GM23248 (cell line): ENCODE measurements around the gene AKAP9. TPM values are rescaled to one million over a fixed set of nuclear protein-coding genes. Genes with fewer than 3 reads are reported as not detected.

Experiments
- DNase-seq: peaks from one replicate; pipeline ENCODE4 v3.0.0-alpha.2; 2015
- H2AFZ ChIP-seq: fragments of 200-600 bp; sonication (generic); 2 replicates; pipeline ENCODE4 v1.6.1; 2016; ENCODE audit warnings: antibody characterized with exemption
- H3F3A ChIP-seq: fragments of 200-600 bp; sonication (generic); 2 replicates; pipeline ENCODE4 v1.6.1; 2016; ENCODE audit warnings: mild to moderate bottlenecking, antibody characterized with exemption, mixed run types; ENCODE audit not compliant: insufficient read depth
- H3K27ac ChIP-seq: fragments of 200-600 bp; sonication (generic); 2 replicates; pipeline ENCODE4 v1.5.1; 2016; ENCODE audit warnings: mild to moderate bottlenecking
- H3K27me3 ChIP-seq: fragments of 200-600 bp; sonication (generic); replicated peaks from 2 replicates; pipeline ENCODE4 v1.6.1; 2016; ENCODE audit warnings: mild to moderate bottlenecking; ENCODE audit not compliant: insufficient read depth
- H3K36me3 ChIP-seq: fragments of 200-600 bp; sonication (generic); 2 replicates; pipeline ENCODE4 v1.6.1; 2016; ENCODE audit warnings: low read depth, mild to moderate bottlenecking
- H3K4me1 ChIP-seq: fragments of 200-600 bp; sonication (generic); 2 replicates; pipeline ENCODE4 v1.6.1; 2016; ENCODE audit warnings: mild to moderate bottlenecking; ENCODE audit not compliant: insufficient read depth
- H3K4me2 ChIP-seq: fragments of 200-600 bp; sonication (generic); one replicate; pipeline ENCODE4 v1.6.1; 2016; ENCODE audit warnings: mild to moderate bottlenecking; ENCODE audit not compliant: unreplicated experiment
- H3K4me3 ChIP-seq: fragments of 200-600 bp; sonication (generic); 2 replicates; pipeline ENCODE4 v1.5.1; 2016; ENCODE audit warnings: mild to moderate bottlenecking
- H3K79me2 ChIP-seq: fragments of 200-600 bp; sonication (generic); 2 replicates; pipeline ENCODE4 v1.6.1; 2016; ENCODE audit warnings: mild to moderate bottlenecking; ENCODE audit not compliant: insufficient read depth
- H3K9ac ChIP-seq: fragments of 200-600 bp; sonication (generic); 2 replicates; pipeline ENCODE4 v1.6.1; 2016; ENCODE audit warnings: mild to moderate bottlenecking
- H3K9me2 ChIP-seq: fragments of 200-600 bp; sonication (generic); 2 replicates; pipeline ENCODE4 v1.6.1; 2016; ENCODE audit warnings: mixed run types, mild to moderate bottlenecking, moderate library complexity; ENCODE audit not compliant: insufficient read depth
- H3K9me3 ChIP-seq: fragments of 200-600 bp; sonication (generic); one replicate; pipeline ENCODE4 v1.6.1; 2017; ENCODE audit warnings: low read depth
- H4K20me1 ChIP-seq: fragments of 200-600 bp; sonication (generic); 2 replicates; pipeline ENCODE4 v1.6.0; 2016; ENCODE audit not compliant: insufficient read depth
- EZH2 ChIP-seq: fragments of 200-600 bp; sonication (generic); IDR thresholded peaks from 2 replicates; pipeline ENCODE4 v1.6.1; 2018; ENCODE audit warnings: antibody characterized with exemption, mild to moderate bottlenecking; ENCODE audit not compliant: insufficient read depth, poor library complexity, severe bottlenecking
- EZH2phosphoT487 ChIP-seq: fragments of 200-600 bp; sonication (generic); IDR thresholded peaks from 2 replicates; pipeline ENCODE4 v1.6.1; 2018; ENCODE audit warnings: antibody characterized with exemption, moderate library complexity, mild to moderate bottlenecking, low read depth; ENCODE audit not compliant: insufficient read depth
- WGBS, 2 experiments: methylation state at CpG; one replicate each; pipeline ENCODE4 v1.1.6; 2015 to 2017; ENCODE audit warnings: low lambda C conversion rate in 2 of 2, low coverage in 1 of 2; ENCODE audit errors: missing lambda C conversion rate in 2 of 2; 5-methylcytosine and 5-hydroxymethylcytosine counted together
- in situ Hi-C: fragments of 300-500 bp; cut with MboI; formaldehyde crosslinking; loops from 2 replicates; pipeline ENCODE4 v1.15.0; 2020
- polyA plus RNA-seq: library from polyadenylated mRNA; unstranded; fragments of >200 nt; fragmentation: Nextera tagmentation; extraction: Ambion mirVana; gene quantifications from 2 replicates; pipeline ENCODE4 v1.2.1, GENCODE V29; 2016
- total RNA-seq: library from RNA; depleted of rRNA; stranded (reverse); fragments of >200 nt; shearing (Covaris generic); gene quantifications from 2 replicates; pipeline ENCODE4 v1.2.3, GENCODE V29; 2014

The AKAP9 gene
- total and polyA plus RNA-seq, 2 experiments from 2014 or later, result 24.1 to 38.8 TPM

DNA sequence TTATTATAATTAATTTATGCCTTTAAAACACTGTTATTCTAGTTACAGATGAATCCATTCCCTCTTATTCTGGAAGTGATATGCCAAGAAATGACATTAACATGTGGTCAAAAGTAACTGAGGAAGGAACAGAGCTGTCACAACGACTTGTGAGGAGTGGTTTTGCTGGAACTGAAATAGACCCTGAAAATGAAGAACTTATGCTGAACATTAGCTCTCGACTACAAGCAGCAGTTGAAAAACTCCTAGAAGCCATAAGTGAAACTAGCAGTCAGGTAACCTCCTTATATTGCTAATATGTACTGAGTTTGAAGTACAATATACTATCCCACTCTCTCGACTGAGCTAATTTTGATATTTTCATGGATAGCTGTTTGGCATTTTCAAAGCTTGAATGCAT is 112.0 kb downstream of the AKAP9 start:
- Histone ChIP-seq H3K9me2 (no peaks in the 10 kb centered on the region), H3F3A (no peaks in the 10 kb centered on the region), H3K4me1 (no peaks in the 10 kb centered on the region; the same call in 1 of the 2 replicates), H4K20me1 (no peaks in the 10 kb centered on the region), H3K4me2 (no peak overlapping the region), H3K9me3 (no peaks in the 10 kb centered on the region), H3K27me3 (no peaks in the 10 kb centered on the region), H3K4me3 (no peak overlapping the region), H3K36me3 (peaks cover 9% of the 10 kb centered on the region; the same call in 1 of the 2 replicates), H2AFZ (no peak overlapping the region), H3K79me2 (no peaks in the 10 kb centered on the region), H3K9ac (no peak overlapping the region), H3K27ac (no peak overlapping the region)
- DNase-seq, result no peak
- no peak for TF ChIP-seq EZH2phosphoT487
- no peak for TF ChIP-seq EZH2
- WGBS, 2 experiments, result 56 to 57% methylated on average over 3 of the region's 3 CpGs
- in situ Hi-C loops, result no loop called here

DNA sequence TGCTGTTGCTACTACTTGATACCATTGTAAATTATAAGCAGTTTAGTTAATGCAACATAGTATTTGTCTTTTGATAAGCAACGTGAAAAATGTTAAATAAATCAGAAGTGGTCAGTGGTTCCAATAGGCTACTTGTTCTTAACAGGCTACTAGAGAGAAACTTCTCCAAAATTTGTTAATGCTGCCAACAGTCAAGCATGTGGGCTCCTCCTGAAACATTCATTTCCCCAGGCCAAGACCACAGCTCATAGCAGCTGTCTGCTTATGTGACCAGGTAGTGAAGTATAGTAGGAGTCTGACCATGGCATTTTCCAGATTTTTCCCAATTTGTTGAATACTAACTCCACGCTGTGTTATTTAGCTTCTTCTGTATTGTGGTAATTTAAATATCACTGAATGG is 112.7 kb downstream of the AKAP9 start:
- no peaks in the 10 kb centered on the region for H3K79me2 ChIP-seq
- peaks cover 9% of the 10 kb centered on the region; the same call in 1 of the 2 replicates for H3K36me3 ChIP-seq
- H3K4me3 ChIP-seq, result no peak overlapping the region
- no peaks in the 10 kb centered on the region for H3K9me3 ChIP-seq
- no peaks in the 10 kb centered on the region for H4K20me1 ChIP-seq
- H3K27me3 ChIP-seq, result no peaks in the 10 kb centered on the region
- H3K4me2 ChIP-seq, result no peak overlapping the region
- H3K4me1 ChIP-seq, result no peaks in the 10 kb centered on the region; the same call in 1 of the 2 replicates
- 95 to 96% methylated on average over 2 of the region's 2 CpGs for WGBS, 2 experiments
- no peak overlapping the region for H3K27ac ChIP-seq
- no peaks in the 10 kb centered on the region for H3K9me2 ChIP-seq
- H3F3A ChIP-seq, result no peaks in the 10 kb centered on the region
- DNase-seq, result no peak
- in situ Hi-C loops, result no loop called here
- H2AFZ ChIP-seq, result no peak overlapping the region
- no peak overlapping the region for H3K9ac ChIP-seq
- no peak for TF ChIP-seq EZH2phosphoT487

DNA sequence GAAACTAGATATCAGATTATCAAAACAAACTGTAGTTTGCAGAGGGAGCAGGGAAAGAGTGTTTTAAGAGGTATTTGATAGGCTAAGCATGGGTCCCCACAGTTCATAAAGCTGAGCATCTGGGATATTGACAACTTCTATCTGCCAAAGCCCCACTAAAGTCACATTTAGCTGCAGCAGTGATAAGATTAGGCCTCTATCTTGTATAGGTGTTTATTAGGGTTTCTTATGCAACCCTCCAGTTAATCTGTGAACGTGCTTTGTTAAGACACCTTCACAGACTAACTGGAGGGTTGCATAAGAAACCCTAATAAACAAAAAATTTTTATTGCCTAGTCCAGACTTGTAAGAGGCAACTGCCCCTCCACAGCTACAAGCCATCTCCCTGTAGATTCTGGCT is 115.6 kb downstream of the AKAP9 start:
- H3K79me2 ChIP-seq, result no peaks in the 10 kb centered on the region
- H3K27ac ChIP-seq, result no peak overlapping the region
- no peak overlapping the region for H2AFZ ChIP-seq
- H3F3A ChIP-seq, result no peaks in the 10 kb centered on the region; the same call in 1 of the 2 replicates
- DNase-seq, result no peak
- H4K20me1 ChIP-seq, result no peaks in the 10 kb centered on the region
- no peaks in the 10 kb centered on the region; the same call in 1 of the 2 replicates for H3K36me3 ChIP-seq
- H3K9ac ChIP-seq, result no peak overlapping the region
- H3K4me2 ChIP-seq, result no peak overlapping the region
- no peaks in the 10 kb centered on the region; the same call in 1 of the 2 replicates for H3K4me1 ChIP-seq
- in situ Hi-C loops, result no loop called here
- TF ChIP-seq EZH2 (no peak), EZH2phosphoT487 (no peak)
- no peaks in the 10 kb centered on the region for H3K9me2 ChIP-seq
- H3K27me3 ChIP-seq, result no peaks in the 10 kb centered on the region
- H3K9me3 ChIP-seq, result no peaks in the 10 kb centered on the region
- WGBS, 2 experiments, result 90 to 100% methylated on average over 1 of the region's 1 CpG
- H3K4me3 ChIP-seq, result no peak overlapping the region

DNA sequence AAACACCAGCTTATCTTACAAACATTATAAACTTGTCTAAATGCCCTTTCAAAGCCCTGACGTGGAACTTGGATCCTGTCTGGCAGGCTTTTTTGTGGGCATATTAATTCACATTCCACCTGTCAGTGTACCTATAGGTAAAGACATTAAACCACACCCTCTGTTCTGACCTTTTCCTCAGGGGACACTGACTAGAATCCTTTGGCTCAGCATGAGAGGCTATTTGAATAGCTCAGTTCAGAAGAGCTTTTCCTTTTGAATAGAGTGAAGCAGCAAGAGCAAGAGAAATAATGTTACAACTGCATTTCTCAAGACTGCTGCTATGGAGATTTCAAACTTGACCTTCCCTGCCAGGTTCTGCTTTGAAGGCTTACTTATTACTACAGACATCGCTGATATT is 116.7 kb downstream of the AKAP9 start:
- Histone ChIP-seq H4K20me1 (no peaks in the 10 kb centered on the region), H2AFZ (no peak overlapping the region), H3K4me3 (no peak overlapping the region), H3K27me3 (no peaks in the 10 kb centered on the region), H3K9me3 (no peaks in the 10 kb centered on the region), H3K27ac (no peak overlapping the region), H3K79me2 (no peaks in the 10 kb centered on the region), H3F3A (no peaks in the 10 kb centered on the region; the same call in 1 of the 2 replicates), H3K4me2 (no peak overlapping the region), H3K4me1 (no peaks in the 10 kb centered on the region; the same call in 1 of the 2 replicates), H3K36me3 (no peaks in the 10 kb centered on the region; the same call in 1 of the 2 replicates), H3K9ac (no peak overlapping the region), H3K9me2 (no peaks in the 10 kb centered on the region)
- no peak for TF ChIP-seq EZH2
- TF ChIP-seq EZH2phosphoT487, result no peak
- in situ Hi-C loops, result no loop called here
- no peak for DNase-seq
- WGBS, 2 experiments, result 98% methylated on average over 2 of the region's 2 CpGs

DNA sequence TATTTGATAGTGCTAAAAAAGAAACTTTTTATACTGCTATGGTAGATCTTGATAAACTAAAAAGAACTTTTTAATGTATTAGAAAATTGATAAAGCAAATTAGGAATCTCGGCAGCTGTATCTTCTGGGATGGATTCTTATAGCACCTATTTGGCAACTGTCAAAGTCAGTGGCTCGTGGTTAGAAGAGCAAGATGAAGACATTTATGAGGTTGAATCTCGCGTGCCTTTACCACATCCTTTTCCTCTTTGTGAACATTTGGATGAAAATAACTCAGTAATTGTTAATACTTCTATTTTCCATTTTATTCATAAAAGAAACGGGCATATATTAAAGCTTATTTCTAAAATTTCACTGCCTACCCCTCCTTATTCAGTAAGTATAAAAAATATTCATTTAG is 117.4 kb downstream of the AKAP9 start:
- Histone ChIP-seq H3K27me3 (no peaks in the 10 kb centered on the region), H3F3A (no peaks in the 10 kb centered on the region; the same call in 1 of the 2 replicates), H3K36me3 (no peaks in the 10 kb centered on the region; the same call in 1 of the 2 replicates), H4K20me1 (no peaks in the 10 kb centered on the region), H3K4me3 (no peak overlapping the region), H3K9me3 (no peaks in the 10 kb centered on the region), H3K9me2 (no peaks in the 10 kb centered on the region), H3K4me2 (no peak overlapping the region), H2AFZ (no peak overlapping the region), H3K4me1 (no peaks in the 10 kb centered on the region; the same call in 1 of the 2 replicates), H3K27ac (no peak overlapping the region), H3K9ac (no peak overlapping the region), H3K79me2 (no peaks in the 10 kb centered on the region)
- in situ Hi-C loops, result no loop called here
- DNase-seq, result no peak
- no peak for TF ChIP-seq EZH2phosphoT487
- TF ChIP-seq EZH2, result no peak
- 87 to 92% methylated on average over 5 of the region's 5 CpGs for WGBS, 2 experiments
